T47D (cell line): ENCODE data around the gene CSNK1G3.
"Not testable (repeated sequence)": the region's sequence is repeated elsewhere in the genome, so short reads cannot be mapped to it uniquely, and the experiment has no call there.

Source experiments
- DNase-seq, 2 experiments: peaks; one replicate each; pipeline versions ENCODE4 v3.0.0 to v3.0.0-alpha.2; 2011 to 2012; ENCODE audit warnings: low read depth in 1 of 2, low spot score in 1 of 2
- JUND ChIP-seq: IDR thresholded peaks from 2 replicates; pipeline ENCODE4 v1.6.1; 2012; ENCODE audit warnings: low read depth
- in situ Hi-C: cut with HindIII; loops from 2 replicates; pipeline ENCODE4 v1.10.0; 2016; ENCODE audit warnings: low sequenced_read_pairs, low pct_unique_long_range_greater_than_20kb

Gene CSNK1G3

DNA sequence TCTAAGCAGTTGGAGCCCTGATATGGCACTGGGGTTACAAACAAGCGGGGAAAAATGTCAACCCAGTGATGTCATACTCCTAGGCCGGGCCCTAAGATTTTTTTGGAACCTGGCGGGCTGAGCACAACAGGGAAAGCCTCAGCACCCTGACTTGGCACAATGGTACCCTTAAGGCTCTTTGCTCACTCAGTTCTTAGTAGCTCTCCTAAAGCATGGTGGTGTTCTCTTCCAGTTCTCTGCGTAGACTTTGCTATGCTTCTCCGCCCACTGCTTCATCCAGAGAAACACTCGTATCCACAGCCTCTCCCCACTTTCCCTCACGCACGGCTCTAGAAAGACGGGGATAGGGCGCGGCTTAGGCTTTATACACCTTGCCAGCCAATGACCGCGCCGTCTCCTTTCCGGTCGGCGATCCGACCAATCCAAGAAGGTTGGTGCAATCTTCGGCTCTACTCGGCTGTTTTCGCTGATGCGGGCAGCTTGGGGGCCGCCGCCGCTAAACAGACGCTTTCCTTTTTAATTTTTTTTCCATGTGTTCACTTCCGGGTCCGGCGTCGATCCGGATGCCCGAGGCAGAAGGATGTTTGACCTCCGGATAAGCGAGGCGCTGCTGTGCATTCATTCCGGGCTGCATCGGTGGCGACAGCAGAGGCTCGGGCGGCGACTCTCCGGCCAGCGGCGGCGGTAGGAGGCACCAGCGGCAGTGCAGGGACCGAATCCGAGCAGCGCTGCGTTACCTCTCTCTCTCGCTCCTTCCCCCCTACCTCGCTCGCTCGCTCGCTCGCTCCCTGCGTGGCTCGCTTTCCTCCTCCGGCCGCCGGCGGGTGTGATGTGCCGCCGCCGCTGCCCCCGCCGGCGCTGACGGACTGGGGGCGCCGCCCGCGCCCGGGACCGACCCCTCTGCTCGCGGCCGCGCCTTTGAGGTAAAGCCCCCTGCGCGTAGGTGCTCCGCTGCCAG is at the start of gene CSNK1G3:
Gene CSNK1G3, plus strand, starts transcription at position 530 of the 958 bp plus-strand sequence. CDS start 33,487 bp downstream, outside the sequence.
- no peak for TF ChIP-seq JUND
- DNase-seq = peak; percentile 98 to 99
- in situ Hi-C loops = no loop called here

DNA sequence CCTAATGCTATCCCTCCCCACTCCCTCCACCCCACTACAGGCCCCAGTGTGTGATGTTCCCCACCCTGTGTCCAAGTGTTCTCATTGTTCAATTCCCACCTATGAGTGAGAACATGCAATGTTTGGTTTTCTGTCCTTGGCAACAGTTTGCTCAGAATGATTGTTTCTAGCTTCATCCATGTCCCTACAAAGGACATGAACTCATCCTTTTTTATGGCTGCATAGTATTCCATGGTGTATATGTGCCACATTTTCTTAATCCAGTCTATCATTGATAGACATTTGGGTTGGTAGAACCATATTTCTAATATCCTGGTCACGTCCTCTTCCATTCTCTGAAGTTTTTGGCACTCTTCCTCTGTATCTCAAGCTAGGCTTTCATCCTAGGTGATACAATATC is 45.1 kb upstream of the CSNK1G3 start:
- DNase-seq, in situ Hi-C loops: not testable (repeated sequence)

DNA sequence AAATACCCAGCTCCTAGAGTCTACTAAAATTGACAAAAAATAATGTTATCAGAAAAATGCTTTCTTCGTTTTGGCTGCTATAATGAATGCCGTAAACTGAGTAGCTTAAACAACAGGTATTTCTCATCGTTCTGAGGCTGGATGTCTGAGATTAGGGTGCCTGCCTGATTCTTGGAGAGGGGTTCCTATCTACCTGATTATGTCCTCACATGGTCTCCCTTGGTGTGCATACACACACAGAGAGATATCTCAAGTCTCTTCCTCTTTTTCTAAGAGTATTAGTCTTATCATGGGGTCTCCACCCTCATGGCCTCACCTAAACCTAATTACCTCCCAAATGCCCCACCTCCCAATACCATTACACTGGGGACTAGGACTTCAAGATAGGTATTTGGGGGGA is 40.6 kb upstream of the CSNK1G3 start:
- in situ Hi-C loops = no loop called here
- no peak for DNase-seq
- no peak for TF ChIP-seq JUND

DNA sequence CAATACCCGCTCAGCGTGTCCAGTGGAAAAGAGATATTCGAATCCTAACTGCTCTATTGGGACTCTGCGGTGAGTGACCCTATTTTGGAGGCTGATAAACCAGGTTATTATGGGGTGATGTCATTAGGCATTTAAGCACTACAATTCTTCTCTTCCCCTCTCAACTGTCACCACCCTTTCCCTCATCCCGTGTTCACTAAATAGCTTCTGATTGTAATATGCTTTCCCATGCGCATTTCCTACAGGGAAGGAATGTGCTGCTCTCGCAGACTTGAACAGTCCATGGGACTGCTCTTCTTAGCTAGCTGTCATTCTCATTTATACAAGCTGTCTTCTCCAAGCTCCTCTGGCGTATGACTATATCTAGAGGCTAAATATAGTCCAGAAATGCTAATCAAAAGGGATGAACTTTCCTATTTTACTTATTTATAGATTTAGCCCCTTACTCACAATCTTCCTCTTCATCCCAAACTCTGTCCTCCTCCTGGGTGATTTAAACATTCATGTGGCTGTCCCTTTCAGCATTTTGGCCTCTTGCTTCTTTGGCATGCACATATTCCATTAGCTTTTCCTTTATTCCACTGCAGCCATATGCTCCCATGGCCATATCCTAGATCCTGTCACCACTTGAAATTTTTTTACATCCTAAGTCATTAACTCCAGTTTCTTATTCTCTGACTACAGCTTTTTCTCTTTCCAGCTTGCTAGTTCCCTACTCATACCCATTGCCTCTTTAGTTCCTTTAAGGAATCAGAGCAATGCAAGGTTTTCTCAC is 39.6 kb upstream of the CSNK1G3 start:
- DNase-seq = no peak
- in situ Hi-C loops = no loop called here
- no peak for TF ChIP-seq JUND

DNA sequence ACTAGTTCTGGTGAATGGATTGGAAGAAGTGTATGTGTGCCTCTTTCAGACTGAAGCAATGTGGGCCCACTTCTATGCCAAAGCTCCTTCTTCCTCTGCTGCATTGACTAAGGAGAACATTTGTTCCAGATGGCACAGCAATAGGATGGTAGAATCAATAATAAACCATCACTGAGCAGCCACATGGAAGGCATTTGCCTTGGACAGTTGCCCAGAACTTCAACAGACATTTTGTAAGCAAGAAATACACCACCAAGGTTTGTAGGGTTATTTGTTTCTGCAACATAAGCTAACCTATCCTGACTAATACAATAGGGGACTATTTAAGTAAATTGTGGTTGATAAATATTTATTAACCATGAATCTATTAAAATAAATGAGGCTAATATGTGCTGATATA is 37.7 kb upstream of the CSNK1G3 start:
- no peak for TF ChIP-seq JUND
- in situ Hi-C loops = no loop called here
- DNase-seq = no peak

DNA sequence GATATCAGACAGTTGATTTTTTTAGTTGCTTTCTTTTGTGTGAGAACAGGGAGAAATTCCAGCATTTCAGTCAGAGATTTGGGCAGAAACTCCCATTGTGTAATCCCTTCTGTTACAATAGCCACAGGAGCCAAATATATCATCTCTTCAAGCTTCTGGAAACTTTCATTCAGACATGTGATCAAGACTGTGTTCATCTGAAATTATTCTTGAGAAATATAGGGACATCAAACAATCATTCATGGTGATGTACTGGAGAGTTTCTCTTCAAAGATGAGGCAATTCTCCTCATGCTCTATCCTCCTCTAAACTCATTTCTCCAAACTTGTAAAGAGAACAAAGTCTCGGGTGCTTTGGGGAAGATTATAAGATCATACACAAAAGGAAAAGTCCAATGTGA is 35.2 kb upstream of the CSNK1G3 start:
- no peak for DNase-seq
- no peak for TF ChIP-seq JUND
- in situ Hi-C loops = no loop called here

DNA sequence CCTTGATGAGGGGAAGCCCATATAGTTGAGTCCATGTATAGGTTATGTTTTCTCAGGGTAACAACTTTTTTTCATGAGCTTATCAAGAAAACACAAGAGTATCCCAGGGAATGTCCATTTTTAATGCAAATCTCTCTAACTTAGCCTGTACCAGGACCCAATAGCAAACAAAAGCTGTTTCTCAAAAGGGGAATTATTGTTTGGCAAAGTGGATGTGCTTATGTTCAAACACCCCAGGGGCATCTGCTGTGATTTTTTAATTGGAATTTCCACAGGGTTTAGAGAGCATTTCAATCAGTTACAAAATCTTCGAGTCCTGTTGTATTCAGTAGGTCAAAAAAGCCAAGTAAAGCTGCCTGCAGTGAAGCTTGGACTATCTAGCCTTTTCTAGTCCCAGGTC is 33.4 kb upstream of the CSNK1G3 start:
- TF ChIP-seq JUND = no peak
- in situ Hi-C loops = no loop called here
- no peak for DNase-seq

DNA sequence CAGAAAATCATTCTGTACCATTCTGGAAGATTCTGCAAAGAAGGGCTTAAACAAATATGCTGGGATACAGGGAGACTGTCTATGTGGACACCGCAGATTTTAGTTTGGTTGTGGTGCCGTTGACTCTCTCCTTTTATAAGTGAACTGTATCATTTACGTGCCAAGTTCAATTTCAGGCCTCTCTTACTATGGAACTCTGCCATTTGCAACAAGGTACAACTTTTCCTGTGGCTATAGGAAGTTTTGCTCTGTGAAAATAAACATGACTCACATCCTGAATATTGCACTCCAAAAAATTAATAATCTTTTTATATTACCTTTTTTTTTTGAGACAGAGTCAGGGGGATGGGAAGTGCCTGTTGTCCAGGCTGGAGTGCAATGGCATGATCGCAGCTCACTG is 29.7 kb upstream of the CSNK1G3 start:
- in situ Hi-C loops = no loop called here
- TF ChIP-seq JUND = no peak
- no peak for DNase-seq

DNA sequence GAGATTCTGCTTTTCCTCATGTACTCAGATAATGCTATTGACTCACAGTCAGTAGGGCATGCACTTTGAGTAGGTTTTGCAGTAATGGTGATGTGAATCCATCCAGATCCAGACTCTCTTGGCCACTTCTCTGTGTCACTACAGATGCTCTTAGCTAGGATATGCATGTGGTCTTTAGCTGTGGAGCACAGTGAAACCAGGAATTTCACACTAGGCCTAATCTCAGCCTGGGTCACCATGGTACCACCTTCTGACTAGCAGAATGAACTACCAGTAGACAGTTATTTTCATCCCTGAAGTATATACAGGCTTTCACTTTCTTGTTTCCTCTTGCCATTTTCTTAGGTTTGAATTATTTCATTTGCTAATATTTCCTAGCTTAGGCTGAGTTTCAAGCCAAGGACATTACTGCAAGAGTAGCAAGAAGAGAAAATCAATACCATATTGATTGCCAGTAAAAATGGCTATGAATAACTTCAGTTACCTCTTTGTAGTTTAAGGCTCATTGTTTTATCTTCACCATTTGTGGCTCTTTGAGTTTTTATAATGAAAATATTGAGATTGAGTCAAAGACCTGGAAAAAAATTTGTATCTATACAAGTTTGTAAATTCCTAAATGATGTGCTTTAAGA is 28.4 kb upstream of the CSNK1G3 start:
- no peak for DNase-seq
- in situ Hi-C loops = no loop called here
- TF ChIP-seq JUND = no peak

DNA sequence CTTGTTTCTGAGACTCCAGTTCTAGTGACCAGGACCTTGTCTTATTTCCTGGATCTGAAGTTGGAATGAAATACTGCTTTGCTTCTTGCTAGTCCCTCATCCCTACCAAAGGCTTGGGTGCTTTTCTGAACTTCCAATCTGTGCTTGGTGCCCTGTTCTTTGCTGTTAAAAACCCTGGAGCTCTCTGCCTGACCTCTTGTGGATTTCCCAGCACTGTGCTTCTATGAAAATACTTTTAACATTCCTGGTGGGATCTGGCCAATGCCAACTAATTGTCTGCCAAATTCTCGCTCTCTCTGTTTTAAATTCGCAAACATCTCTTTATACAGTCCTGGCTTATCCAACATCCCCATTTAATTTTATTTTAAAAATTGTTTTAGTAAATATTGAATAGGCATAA is 26.7 kb upstream of the CSNK1G3 start:
- in situ Hi-C loops = no loop called here
- no peak for TF ChIP-seq JUND

DNA sequence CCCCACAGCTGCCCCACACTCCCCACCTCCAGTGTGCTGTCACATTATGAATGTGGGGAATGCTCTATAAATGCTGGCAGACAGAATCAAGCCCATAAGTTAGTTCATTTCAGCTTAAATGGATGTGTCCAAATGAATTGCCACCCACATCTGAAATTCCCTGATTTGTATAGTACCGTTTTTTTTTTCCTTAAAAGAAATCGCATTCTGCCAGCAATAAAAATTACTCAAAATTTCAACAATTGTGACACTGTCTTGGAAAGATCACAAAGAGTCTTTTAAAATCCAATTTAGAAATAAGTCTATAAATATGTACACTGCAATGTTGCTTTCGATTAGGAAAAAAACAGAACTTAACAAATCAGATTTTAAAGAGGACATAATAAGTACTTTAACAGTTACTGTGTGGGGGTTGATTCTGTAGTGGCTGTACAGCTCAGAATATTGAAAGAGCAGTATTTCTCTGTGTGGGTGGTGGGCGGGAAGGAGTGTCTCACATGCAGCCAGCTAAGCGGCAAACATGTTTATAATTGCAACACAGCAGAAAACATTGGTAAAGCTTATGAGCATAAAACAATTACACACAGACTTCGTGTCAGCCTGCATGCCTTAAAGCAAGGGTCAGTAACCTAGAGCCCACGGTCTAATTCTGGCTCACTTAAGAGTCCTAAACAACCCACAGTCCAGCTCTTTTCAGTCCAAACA is 24.9 kb upstream of the CSNK1G3 start:
- TF ChIP-seq JUND = no peak
- DNase-seq = no peak
- in situ Hi-C loops = no loop called here

More for the DNA sequence above, 26.7 kb upstream of the CSNK1G3 start:
- no peak for DNase-seq

DNA sequence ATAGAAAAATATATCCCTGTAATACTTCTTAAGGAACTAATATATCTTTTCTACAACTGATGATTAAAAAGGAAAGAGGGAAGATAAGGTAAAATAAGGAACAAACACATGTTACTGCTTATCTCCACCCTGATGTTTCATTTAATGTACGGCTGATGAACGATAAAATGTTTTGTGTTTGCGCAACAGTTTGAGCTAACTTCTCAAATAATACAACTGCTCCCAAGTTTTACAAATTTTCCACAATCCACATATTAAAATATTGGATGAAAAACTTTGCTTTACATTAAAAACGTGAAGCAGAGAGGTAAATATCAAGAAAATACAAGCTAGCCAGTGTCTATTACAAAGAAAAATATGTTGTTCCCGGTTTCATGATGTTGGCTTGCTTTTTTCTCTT is 21.0 kb upstream of the CSNK1G3 start:
- no peak for TF ChIP-seq JUND
- in situ Hi-C loops = no loop called here

DNA sequence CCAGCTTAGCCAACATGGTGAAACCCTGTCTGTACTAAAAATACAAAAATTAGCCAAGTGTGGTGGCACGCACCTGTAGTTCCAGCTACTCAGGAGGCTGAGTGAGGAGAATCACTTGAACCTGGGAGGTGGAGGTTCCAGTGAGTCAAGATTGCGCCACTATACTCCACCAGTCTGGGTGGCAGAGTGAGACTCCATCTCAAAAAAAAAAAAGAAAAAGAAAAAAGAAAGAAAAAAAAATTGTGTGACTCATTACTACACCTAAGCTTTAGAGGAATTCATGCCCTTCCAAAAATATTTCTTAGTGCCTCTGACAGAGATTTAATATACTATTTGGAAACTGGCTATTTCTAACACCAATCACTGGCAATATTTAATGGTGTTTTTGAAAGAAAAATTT is 16.8 kb upstream of the CSNK1G3 start:
- in situ Hi-C loops, DNase-seq: not testable (repeated sequence)

More for the DNA sequence above, 21.0 kb upstream of the CSNK1G3 start:
- no peak for DNase-seq
